HEK293 (cell line): ENCODE results near the gene CLDND1.

Experiments
- CTCF ChIA-PET: fragments of 350-600 bp; formaldehyde crosslinking; extraction: SDS; loops from one replicate; lab custom pipeline; 2021; ENCODE audit warnings: antibody characterized with exemption; lab: Yijun Ruan, JAX
- POLR2A ChIA-PET: fragments of 300-600 bp; formaldehyde crosslinking; extraction: SDS; loops from one replicate; lab custom pipeline; 2020; ENCODE audit warnings: antibody characterized with exemption, inconsistent platforms; lab: Yijun Ruan, JAX
- H3K27ac ChIP-seq: fragments of 200-500 bp; sonication (Bioruptor generic); 2 replicates; pipeline ENCODE4 v1.5.1; 2014; ENCODE audit warnings: low read depth, low read length, control low read depth, inconsistent platforms; ENCODE audit errors: extremely low read depth
- H3K36me3 ChIP-seq, 2 experiments: fragments of 200-500 bp in 1 of 2; sonication (Bioruptor generic) in 1 of 2; 1 replicate in 1 of 2; 2 replicates in 1 of 2; pipeline ENCODE4 v1.5.1; 2014 to 2017; ENCODE audit warnings: inconsistent platforms in 2 of 2, low read length in 2 of 2; ENCODE audit not compliant: control insufficient read depth in 2 of 2, insufficient read depth in 1 of 2
- H3K4me1 ChIP-seq: fragments of 200-500 bp; sonication (Bioruptor generic); 2 replicates; pipeline ENCODE4 v1.5.1; 2014; ENCODE audit warnings: mild to moderate bottlenecking, low read length, inconsistent platforms; ENCODE audit not compliant: control insufficient read depth, insufficient read depth
- H3K4me3 ChIP-seq: 2 replicates; pipeline ENCODE4 v1.5.1; 2011; ENCODE audit warnings: low read depth, mild to moderate bottlenecking, control low read depth, low read length, moderate library complexity
- H3K9me3 ChIP-seq: fragments of 200-500 bp; sonication (Bioruptor generic); 2 replicates; pipeline ENCODE4 v1.5.1; 2014; ENCODE audit warnings: low read depth, low read length, inconsistent platforms; ENCODE audit not compliant: control insufficient read depth, insufficient read depth
- GFI1B ChIP-seq: fragments of 450-650 bp; formaldehyde crosslinking; IDR thresholded peaks from 2 replicates; pipeline ENCODE4 v1.5.1; 2016; ENCODE audit warnings: missing biosample characterization, missing genetic modification characterization
- GLI2 ChIP-seq: fragments of 450-650 bp; formaldehyde crosslinking; IDR thresholded peaks from 2 replicates; pipeline ENCODE4; 2017; ENCODE audit warnings: missing biosample characterization, missing genetic modification characterization, low read depth, borderline replicate concordance
- GLI4 ChIP-seq: fragments of 450-650 bp; formaldehyde crosslinking; IDR thresholded peaks from 2 replicates; pipeline ENCODE4 v1.5.1; 2016; ENCODE audit warnings: missing biosample characterization, missing genetic modification characterization
- KLF10 ChIP-seq: fragments of 450-650 bp; IDR thresholded peaks from 2 replicates; pipeline ENCODE4 v1.5.1; 2018; ENCODE audit warnings: missing biosample characterization, mild to moderate bottlenecking, missing genetic modification characterization
- OVOL3 ChIP-seq: fragments of 450-650 bp; formaldehyde crosslinking; IDR thresholded peaks from 2 replicates; pipeline ENCODE4 v1.5.1; 2016; ENCODE audit warnings: missing biosample characterization, missing genetic modification characterization
- SP2 ChIP-seq: fragments of 450-650 bp; formaldehyde crosslinking; IDR thresholded peaks from 2 replicates; pipeline ENCODE4 v1.5.1; 2016; ENCODE audit warnings: missing biosample characterization, missing genetic modification characterization
- ZBTB10 ChIP-seq: fragments of 450-650 bp; formaldehyde crosslinking; IDR thresholded peaks from 2 replicates; pipeline ENCODE4 v1.5.1; 2016; ENCODE audit warnings: missing biosample characterization, missing genetic modification characterization
- ZFHX2 ChIP-seq: fragments of 450-650 bp; formaldehyde crosslinking; conservative IDR thresholded peaks from 2 replicates; pipeline ENCODE4 v1.5.1; 2016; ENCODE audit warnings: missing biosample characterization, missing genetic modification characterization
- ZNF10 ChIP-seq: fragments of 450-650 bp; formaldehyde crosslinking; IDR thresholded peaks from 2 replicates; pipeline ENCODE4 v1.5.1; 2017; ENCODE audit warnings: missing biosample characterization, missing genetic modification characterization
- ZNF114 ChIP-seq: fragments of 450-650 bp; formaldehyde crosslinking; IDR thresholded peaks from 2 replicates; pipeline ENCODE4 v1.5.0; 2017; ENCODE audit warnings: missing biosample characterization, missing genetic modification characterization
- ZNF155 ChIP-seq: fragments of 450-650 bp; formaldehyde crosslinking; IDR thresholded peaks from 2 replicates; pipeline ENCODE4 v1.5.1; 2016; ENCODE audit warnings: missing biosample characterization, missing genetic modification characterization
- ZNF274 ChIP-seq, 2 experiments: fragments of 200-500 bp in 1 of 2; fragments of 450-650 bp in 1 of 2; sonication (Bioruptor generic) in 1 of 2; formaldehyde crosslinking in 1 of 2; IDR thresholded peaks; 2 replicates each; pipeline versions ENCODE4 v1.5.1 to v1.6.1; 2014 to 2016; ENCODE audit warnings: borderline replicate concordance in 1 of 2, inconsistent platforms in 1 of 2, low read length in 1 of 2, missing biosample characterization in 1 of 2, missing genetic modification characterization in 1 of 2
- ZNF335 ChIP-seq: fragments of 450-650 bp; formaldehyde crosslinking; conservative IDR thresholded peaks from 2 replicates; pipeline ENCODE4 v1.5.1; 2016; ENCODE audit warnings: missing biosample characterization, missing genetic modification characterization
- ZNF423 ChIP-seq: fragments of 450-650 bp; formaldehyde crosslinking; IDR thresholded peaks from 2 replicates; pipeline ENCODE4 v1.5.1; 2016; ENCODE audit warnings: missing biosample characterization, missing genetic modification characterization
- ZNF529 ChIP-seq: fragments of 450-650 bp; formaldehyde crosslinking; IDR thresholded peaks from 2 replicates; pipeline ENCODE4 v1.5.1; 2017; ENCODE audit warnings: missing genetic modification characterization, missing biosample characterization; ENCODE audit not compliant: insufficient replicate concordance
- ZNF549 ChIP-seq: fragments of 450-650 bp; IDR thresholded peaks from 2 replicates; pipeline ENCODE4 v1.5.1; 2018; ENCODE audit warnings: missing biosample characterization, missing genetic modification characterization, mild to moderate bottlenecking, inconsistent platforms, moderate library complexity
- ZNF707 ChIP-seq: fragments of 450-650 bp; formaldehyde crosslinking; IDR thresholded peaks from 2 replicates; pipeline ENCODE4 v1.5.1; 2016; ENCODE audit warnings: missing biosample characterization, missing genetic modification characterization
- ZNF768 ChIP-seq: fragments of 450-650 bp; formaldehyde crosslinking; IDR thresholded peaks from 2 replicates; pipeline ENCODE4 v1.5.1; 2018; ENCODE audit warnings: missing biosample characterization, mild to moderate bottlenecking, missing genetic modification characterization
- ZNF830 ChIP-seq: fragments of 450-650 bp; IDR thresholded peaks from 2 replicates; pipeline ENCODE4 v1.5.0; 2018; ENCODE audit warnings: missing biosample characterization, missing genetic modification characterization, low read depth, mild to moderate bottlenecking, moderate library complexity
- TF ChIP-seq, protein P1 (sequence below): fragments of 450-650 bp; formaldehyde crosslinking; IDR thresholded peaks from 2 replicates; pipeline ENCODE4 v1.5.1; 2016; ENCODE audit warnings: missing biosample characterization, missing genetic modification characterization
- TF ChIP-seq, protein P2 (sequence below): fragments of 450-650 bp; formaldehyde crosslinking; IDR thresholded peaks from 2 replicates; pipeline ENCODE4 v1.5.1; 2016; ENCODE audit warnings: missing biosample characterization, missing genetic modification characterization

CLDND1 gene

GRCh38 chr3:98568402-98568801, 45.7 kb upstream of the CLDND1 start:
- CTCF ChIA-PET, result no interaction called here
- POLR2A ChIA-PET, result no interaction called here
- TF ChIP-seq ZNF335 (tag by site-specific recombination) (no peak), ZNF423 (no peak), ZFHX2 (tag by site-specific recombination) (no peak), ZNF830 (no peak), ZNF114 (tag by site-specific recombination) (no peak), ZNF529 (tag by site-specific recombination) (no peak), ZNF274 (IDR thresholded peaks at IDR 0.05; ENCODE audit: low read length) (no peak), ZNF274 (tag by site-specific recombination; IDR thresholded peaks at IDR 0.05; ENCODE audit: borderline replicate concordance) (no peak), ZNF768 (tag by site-specific recombination) (no peak), GLI4 (tag by site-specific recombination) (no peak), OVOL3 (tag by site-specific recombination) (no peak), GLI2 (tag by site-specific recombination) (no peak), GFI1B (tag by site-specific recombination) (no peak), ZNF707 (no peak), ZNF10 (tag by site-specific recombination) (no peak), ZBTB10 (tag by site-specific recombination) (no peak), ZNF549 (no peak), KLF10 (no peak), ZNF155 (tag by site-specific recombination) (no peak)
- TF ChIP-seq, protein P1, sequence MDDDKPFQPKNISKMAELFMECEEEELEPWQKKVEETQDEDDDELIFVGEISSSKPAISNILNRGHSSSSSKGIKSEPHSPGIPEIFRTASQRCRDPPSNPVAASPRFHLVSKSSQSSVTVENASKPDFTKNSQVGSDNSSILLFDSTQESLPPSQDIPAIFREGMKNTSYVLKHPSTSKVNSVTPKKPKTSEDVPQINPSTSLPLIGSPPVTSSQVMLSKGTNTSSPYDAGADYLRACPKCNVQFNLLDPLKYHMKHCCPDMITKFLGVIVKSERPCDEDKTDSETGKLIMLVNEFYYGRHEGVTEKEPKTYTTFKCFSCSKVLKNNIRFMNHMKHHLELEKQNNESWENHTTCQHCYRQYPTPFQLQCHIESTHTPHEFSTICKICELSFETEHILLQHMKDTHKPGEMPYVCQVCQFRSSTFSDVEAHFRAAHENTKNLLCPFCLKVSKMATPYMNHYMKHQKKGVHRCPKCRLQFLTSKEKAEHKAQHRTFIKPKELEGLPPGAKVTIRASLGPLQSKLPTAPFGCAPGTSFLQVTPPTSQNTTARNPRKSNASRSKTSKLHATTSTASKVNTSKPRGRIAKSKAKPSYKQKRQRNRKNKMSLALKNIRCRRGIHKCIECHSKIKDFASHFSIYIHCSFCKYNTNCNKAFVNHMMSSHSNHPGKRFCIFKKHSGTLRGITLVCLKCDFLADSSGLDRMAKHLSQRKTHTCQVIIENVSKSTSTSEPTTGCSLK (tag by site-specific recombination), result no peak
- TF ChIP-seq, protein P2, sequence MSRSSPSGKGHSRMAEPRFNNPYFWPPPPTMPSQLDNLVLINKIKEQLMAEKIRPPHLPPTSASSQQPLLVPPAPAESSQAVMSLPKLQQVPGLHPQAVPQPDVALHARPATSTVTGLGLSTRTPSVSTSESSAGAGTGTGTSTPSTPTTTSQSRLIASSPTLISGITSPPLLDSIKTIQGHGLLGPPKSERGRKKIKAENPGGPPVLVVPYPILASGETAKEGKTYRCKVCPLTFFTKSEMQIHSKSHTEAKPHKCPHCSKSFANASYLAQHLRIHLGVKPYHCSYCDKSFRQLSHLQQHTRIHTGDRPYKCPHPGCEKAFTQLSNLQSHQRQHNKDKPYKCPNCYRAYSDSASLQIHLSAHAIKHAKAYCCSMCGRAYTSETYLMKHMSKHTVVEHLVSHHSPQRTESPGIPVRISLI (tag by site-specific recombination), result no peak

DNA sequence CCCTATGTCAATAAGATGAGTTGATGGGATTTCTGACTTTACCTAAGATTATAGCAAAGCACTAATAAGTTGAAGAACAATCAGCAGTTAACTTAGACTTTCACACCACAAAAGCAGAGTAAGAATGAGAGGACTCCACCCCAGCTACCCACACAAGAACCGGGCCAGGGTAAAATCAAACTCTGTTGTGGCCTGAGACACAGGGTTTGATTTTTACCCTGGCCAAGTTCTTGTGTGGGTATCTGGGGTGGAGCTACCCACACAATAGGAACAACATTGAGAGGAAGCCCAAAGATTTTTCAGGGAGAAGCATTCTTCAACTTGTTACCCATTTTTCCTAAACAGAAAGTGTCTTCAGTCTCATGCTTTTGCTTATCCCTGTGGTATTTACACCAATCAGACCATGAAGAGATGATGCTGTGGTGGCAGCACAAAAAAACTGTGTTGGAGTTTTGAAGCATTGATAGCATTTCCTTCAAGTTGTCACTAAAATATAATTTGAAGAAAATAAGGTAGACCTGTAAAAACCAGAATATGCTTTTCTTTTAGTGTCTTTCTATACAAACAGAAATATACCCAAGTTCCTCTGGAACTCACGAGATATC, 45.1 kb upstream of the CLDND1 start:
- no peak overlapping the region for H3K4me3 ChIP-seq
- no peak overlapping the region for H3K27ac ChIP-seq
- H3K36me3 ChIP-seq, result no peaks in the 10 kb centered on the region
- ChIA-PET CTCF (no interaction called here), POLR2A (no interaction called here)
- TF ChIP-seq SP2 (tag by site-specific recombination), result no peak
- no peaks in the 10 kb centered on the region for H3K9me3 ChIP-seq
- H3K4me1 ChIP-seq, result no peaks in the 10 kb centered on the region

More at GRCh38 chr3:98568402-98568801, 45.7 kb upstream of the CLDND1 start:
- H3K4me1 ChIP-seq, result no peaks in the 10 kb centered on the region
- no peaks in the 10 kb centered on the region for H3K36me3 ChIP-seq
- no peaks in the 10 kb centered on the region for H3K9me3 ChIP-seq
- H3K27ac ChIP-seq, result no peak overlapping the region
- H3K4me3 ChIP-seq, result no peak overlapping the region
